Stimulated activated CD4-positive, alpha-beta T cell treated with anti-CD3 and anti-CD28 coated beads, Interleukin-12 subunit alpha, Interleukin-12 subunit beta, amount 100 ng/mL, for 24 hours (primary cell): ENCODE results near the gene RNU7-1.

Experiments used
- DNase-seq, 2 experiments: peaks; one replicate each; pipeline ENCODE4 v3.0.0-alpha.2; 2020; ENCODE audit warnings: low read depth in 2 of 2

Gene RNU7-1

DNA sequence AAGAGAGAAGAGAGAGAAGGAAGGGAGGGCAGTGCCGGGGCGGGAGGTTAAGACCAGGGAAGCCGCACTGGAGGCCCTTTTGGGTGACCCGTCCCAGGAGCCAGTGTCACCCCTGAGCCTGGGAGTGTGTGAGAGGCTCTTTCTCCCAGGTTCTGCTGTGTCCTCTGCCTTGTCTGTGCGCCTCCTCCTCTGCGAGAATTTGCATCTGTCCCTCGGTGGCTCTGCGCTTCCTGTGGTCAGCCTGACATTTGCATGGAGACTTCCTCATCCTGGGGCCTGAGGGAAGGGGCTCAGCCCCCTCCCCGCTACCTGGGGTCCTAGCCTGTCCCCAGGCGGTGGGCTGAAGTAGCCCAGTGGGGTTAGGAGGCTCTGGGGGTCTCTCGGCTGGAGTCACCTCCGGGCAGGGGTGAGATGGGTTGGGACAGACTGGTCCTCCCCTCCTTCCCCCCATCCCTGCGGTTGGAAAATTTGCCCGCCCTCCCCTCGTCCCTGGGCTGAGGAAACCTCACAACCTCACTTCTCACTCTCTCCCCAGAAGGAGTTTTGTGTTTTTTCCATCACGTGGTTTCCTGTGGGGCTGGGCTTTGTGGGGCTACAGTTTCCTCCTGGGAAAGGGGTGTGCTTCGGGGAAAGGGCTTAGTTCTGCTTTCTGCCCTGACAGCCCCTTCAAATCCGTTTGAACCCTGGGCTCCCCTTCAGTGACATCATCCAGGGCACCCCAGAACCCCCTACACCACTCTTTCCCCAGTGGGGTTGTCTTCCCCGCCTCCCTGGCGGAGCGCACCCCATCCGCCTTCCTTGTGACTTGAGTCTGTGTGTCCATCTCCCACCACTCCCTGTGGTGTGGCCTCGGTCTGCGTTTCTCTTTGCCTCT lies 10.1 kb downstream of the RNU7-1 start:
- peak; percentile 69 to 84 for DNase-seq

DNA sequence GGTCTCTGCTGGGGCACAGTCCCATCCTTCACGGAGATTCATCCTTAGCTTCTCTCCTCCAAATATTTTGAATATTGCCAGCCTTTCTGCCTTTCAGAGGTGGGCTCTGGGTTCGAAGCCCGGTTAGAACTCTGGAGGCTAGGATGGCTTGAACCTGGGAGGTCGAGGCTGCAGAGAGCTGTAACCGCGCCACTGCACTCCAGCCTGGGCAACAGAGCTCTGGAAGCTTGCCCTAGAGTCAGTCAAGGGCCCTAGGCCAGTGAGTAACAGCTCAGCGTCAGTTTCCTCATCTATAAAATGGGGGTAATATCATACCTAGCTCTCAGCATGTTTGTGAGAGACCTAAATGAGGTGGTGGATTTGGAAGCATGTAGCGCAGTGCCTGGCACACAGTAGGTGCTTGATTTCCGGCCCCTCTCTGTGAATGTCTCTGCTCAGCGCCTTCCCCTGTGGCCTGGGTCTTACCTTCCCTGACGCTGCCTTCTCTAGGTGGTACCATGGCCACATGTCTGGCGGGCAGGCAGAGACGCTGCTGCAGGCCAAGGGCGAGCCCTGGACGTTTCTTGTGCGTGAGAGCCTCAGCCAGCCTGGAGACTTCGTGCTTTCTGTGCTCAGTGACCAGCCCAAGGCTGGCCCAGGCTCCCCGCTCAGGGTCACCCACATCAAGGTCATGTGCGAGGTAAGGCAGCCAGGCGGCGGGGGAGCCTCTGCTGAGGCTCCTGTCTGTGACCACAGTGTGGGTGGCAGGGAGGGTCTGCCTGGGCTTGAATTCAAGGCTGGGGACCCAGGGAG lies 10.9 kb downstream of the RNU7-1 start:
- DNase-seq = no peak

DNA sequence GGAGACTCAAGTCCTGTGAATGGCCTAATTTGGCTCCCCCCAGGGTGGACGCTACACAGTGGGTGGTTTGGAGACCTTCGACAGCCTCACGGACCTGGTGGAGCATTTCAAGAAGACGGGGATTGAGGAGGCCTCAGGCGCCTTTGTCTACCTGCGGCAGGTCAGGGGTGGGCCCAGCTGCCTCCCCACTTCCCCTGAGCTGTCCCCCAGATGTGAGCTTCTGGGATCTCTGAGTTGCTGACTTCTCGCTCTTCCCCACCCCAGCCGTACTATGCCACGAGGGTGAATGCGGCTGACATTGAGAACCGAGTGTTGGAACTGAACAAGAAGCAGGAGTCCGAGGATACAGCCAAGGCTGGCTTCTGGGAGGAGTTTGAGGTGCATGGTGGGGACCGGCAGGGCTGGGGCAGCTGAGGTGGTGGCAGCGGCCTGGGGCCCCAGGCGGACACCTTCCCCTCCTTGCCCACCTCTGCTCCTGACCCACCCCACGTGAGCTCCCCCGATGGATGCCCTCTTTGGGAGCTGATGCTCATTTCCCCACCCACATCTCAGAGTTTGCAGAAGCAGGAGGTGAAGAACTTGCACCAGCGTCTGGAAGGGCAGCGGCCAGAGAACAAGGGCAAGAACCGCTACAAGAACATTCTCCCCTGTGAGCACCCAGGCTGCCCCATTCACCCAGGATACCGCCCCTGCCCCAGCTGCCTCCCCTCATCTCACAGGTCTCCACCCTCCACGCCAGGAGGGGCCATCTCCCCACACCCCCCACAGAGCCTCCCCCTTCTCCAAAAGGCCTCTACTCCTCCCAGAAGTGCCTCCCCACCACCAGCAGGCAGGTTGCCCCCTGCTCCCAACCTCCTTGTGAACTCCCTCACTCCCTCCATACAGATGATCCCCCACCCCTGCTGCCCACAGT lies 11.7 kb downstream of the RNU7-1 start:
- DNase-seq = no peak

DNA sequence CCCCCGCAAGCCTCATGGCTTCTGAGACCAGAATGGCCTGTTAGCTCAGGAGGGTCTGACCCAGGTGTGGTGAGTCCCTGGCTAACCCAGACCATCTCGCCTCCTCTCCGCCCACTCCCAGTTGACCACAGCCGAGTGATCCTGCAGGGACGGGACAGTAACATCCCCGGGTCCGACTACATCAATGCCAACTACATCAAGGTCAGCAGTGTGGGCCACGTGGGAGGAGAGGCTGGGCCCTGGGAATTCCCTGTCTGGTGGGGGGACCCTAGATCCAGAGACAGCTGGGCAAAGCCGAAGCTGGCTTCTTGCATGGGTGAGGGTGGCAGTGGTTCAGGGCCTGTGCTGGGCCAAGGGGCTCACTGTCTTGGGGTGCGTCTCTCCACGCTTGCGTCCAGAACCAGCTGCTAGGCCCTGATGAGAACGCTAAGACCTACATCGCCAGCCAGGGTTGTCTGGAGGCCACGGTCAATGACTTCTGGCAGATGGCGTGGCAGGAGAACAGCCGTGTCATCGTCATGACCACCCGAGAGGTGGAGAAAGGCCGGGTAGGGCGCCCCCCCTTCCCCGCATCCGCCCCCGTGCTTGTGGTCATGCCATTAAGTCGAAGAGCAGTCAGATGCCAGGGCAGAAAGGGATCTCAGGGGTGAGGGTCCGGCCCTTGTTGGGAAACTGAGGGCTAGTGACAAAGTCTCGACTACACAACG lies 12.6 kb downstream of the RNU7-1 start:
- no peak for DNase-seq

DNA sequence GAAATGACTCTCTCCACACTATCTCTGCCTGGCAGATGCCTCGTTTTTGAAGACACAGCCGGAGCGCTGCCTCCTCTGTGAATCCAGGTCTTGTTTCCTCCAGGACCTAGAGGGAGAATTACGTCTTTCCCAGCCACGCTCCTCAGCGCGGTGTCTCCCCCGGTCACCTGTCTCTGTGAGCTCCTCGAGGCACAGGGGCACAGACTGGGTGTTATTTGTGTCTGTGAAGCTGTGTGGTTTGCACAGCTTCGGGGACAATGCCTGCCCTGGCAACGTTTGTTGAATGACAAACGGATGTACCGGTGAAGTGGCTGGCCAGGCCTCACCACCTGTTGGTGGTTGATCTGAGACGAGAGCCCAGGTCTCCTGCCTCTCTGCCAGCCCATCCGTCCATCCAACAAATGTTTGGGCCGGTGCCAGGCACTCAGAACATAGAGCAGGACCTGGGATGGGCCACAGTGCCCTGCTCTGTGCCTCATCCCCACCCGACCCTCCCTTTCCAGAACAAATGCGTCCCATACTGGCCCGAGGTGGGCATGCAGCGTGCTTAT lies 13.6 kb downstream of the RNU7-1 start:
- no peak for DNase-seq

DNA sequence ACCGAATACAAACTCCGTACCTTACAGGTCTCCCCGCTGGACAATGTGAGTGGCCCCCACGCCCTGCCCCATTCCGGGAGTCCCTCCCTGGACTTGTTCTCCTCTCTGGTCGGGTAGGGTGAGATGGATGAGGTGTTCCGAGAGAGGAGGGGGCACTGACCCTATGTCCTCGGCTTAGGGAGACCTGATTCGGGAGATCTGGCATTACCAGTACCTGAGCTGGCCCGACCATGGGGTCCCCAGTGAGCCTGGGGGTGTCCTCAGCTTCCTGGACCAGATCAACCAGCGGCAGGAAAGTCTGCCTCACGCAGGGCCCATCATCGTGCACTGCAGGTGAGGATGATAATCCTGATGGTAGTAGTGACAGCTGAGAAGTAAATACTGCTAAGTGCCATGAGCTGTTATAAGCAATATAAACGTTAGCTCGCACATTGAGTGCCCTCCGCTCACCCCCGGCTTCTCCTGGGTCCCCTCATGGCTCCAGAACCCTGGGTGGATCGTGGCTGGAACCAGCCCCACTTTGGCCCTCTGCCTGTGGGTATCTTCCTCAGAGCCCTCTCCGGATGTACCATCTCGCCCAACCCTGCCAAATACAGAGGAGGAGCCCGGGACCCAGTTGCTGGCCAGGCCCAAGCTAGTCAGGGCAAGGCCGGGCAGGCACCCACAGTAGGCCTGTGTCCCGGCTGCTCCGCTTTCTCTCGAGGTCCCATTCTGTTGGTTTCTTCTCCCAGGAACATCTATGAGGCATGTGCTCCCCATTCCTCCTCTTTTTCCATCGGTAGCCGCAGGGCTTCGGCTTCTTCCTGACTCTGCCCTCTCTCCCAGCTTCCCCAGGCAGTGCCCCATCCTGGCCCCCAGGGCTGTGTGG lies 14.4 kb downstream of the RNU7-1 start:
- DNase-seq = no peak

DNA sequence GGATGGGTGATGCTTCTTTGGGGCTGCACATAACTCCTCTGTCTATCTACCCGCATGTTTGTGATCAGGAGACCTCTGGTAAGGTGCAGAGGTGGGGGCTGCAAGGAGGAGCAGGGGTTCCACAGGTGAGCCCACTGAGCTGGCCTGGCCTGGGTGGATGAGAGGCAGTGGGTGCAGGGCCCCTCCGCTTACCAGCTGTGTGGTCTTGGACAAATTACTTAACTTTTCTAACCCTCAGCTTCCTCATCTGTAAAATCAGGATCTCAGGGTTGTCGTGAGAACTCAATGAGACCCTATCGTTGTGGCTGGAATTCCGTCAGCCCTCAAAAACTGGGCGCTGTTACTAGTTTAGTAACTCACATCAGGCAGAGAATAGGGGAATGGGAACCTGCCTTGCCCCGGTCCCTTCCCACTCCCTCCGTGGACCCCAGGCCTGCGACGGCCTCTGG lies 15.0 kb downstream of the RNU7-1 start:
- DNase-seq = no peak

DNA sequence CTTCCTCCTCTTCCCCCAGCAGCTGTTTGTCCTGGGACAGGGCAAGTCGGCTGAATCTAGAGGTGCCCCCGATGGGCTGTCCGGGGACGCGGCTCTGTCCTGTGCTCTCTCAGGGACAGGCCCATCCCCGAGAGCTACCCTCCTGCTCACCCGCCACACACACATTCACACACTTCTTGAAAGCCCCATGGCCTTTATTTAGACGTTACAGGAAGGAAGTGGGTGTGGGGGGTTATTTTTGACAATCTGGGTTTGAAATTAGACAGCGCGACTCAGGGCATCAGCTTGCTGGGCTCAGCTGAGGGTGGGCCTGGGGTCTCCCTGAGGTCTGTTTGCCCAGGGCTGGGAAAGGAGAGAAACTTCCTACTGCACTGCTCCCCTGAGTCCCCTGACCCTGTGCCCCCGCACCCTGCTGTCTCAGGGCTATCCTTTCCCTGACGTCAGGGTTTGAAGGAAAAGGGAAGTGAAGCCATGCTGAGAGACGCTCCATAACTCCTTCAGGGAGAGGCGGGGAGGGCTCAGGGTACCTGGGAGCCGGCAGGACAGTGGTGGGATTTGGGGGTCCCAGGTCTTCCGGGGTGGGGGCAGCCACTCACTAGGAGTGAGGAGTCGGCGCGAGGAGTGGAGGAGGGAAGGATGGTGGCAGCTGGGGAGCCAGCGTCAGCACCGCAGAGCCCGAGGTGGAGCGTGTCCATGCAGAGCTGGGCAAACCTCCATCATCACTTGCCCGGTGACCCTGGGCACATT lies 15.6 kb downstream of the RNU7-1 start:
- no peak for DNase-seq

DNA sequence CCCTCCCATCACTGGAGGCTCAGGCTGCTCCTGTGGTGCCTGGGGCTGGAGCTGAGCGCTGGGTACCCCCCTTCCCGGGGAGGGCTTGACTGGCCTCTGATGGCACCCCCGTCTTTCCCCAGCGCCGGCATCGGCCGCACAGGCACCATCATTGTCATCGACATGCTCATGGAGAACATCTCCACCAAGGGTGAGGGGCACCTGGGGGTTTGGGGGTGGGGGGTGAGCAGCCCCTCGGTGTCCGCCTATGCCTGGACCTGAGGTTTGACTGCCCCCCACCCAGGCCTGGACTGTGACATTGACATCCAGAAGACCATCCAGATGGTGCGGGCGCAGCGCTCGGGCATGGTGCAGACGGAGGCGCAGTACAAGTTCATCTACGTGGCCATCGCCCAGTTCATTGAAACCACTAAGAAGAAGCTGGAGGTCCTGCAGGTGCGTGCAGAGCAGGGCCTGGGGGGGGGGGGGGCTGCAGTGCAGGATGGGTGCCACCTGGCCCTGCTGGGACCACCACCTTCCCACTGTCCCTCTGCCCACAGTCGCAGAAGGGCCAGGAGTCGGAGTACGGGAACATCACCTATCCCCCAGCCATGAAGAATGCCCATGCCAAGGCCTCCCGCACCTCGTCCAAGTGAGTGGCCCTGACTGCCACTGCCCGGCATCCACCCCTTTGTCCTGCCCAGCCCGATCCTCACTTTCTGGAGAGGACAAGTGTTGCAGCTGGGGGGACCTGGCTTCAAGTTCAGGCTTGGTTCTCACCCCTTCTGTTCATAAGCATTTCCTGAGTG lies 16.4 kb downstream of the RNU7-1 start:
- DNase-seq = no peak

DNA sequence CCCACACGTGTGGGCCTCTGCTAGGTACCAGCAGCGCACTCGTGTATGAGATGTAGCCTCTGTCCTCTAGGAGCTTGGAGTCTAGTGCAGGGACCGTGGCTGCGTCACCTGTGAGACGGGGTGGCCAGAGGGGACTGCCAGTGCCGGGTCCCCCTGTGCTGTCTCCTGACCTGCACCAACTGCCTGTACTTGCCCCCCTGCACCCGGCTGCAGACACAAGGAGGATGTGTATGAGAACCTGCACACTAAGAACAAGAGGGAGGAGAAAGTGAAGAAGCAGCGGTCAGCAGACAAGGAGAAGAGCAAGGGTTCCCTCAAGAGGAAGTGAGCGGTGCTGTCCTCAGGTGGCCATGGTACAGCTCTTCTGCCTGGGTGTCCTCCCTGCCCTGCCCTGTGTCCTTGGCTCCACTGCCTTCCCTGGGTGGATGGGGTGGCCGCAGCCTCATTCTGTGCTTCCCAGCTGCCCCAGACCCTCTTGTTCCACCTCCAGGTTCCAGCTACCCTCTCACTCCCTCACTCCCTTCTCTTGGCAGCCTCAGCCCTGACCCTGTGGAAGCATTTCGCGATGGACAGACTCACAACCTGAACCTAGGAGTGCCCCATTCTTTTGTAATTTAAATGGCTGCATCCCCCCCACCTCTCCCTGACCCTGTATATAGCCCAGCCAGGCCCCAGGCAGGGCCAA lies 17.1 kb downstream of the RNU7-1 start:
- DNase-seq = no peak

DNA sequence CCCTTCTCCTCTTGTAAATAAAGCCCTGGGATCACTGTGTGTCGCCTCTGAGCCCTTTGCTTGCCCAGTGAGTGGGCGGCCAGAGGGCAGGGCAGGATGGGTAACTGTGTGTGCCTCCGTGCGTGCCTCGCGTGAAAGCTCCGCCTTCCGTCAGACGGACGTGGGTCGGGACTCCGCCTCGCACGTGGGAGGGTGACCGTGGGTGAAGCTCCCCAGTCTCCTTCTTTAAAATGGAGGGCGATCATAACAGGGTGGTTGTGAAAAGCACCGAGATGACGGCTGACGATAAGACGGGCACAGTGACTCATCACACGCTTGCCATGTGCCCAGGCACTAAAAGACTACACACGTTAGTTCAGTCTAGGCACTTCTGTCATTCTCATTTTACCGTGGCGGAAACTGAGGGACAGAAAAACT lies 17.7 kb downstream of the RNU7-1 start:
- DNase-seq = peak; percentile 86 to 94

DNA sequence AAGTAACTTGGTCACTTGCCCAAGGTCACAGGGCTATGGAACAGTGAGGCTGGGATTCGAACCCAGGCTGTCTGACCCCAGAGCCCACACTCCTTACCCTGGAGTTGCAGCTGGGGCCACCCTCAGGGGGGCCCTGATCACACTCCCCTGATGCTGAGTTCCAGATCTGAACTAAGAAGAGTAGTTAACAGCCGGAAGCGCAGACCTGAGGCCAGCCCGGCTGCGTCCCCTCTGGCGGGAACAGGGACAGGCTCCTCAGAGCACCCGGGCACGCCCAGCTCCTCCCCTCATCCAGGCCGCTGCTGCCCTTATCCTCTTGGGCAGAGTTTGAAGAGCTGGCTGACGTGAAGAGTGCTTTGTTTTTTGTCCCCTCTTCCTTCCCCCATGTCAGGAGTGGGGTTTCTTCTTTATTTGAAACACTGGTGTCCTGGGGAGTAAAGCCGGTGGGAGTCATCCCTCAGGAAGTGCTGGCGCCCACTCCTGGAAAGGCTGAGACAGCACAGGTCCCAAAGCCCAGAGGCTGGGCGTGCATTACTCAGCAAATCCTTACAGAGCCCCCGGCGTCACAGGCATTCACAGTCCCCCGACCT lies 18.2 kb downstream of the RNU7-1 start:
- no peak for DNase-seq

DNA sequence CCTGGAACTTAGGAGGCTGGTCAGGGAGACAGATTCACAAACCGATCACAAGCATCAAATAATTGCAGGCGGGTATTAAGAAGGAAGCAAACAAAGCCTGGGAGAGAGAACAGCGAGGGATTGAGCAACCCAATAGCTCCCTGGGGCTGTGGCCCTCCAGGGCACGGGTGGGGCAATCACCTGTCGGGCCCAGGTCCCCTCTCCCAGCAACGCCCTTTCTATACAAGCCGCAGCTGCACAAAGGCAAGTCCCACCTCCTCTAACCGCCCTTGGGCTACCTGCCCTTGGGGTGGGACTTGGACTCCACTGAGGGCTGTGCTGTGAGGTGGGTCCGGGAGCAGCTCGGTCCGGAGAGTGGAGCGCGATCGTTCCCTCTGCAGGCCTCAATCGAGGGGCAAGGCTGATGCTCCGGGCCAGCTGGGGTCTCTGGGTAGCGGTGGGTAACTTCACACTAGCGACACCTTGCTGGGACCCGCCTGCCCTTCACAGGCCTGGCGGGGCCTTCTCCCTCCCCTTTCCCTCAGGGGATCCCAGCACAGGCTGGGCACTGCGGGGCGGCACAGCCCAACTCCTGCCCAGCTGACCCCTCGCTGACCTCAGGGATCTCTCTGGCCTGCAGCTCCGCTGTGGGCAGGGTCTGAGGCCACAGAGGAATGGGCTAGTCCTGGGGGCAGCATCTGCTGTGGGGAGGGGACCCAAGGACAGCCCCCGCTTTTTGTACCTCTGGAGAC lies 18.8 kb downstream of the RNU7-1 start:
- no peak for DNase-seq

DNA sequence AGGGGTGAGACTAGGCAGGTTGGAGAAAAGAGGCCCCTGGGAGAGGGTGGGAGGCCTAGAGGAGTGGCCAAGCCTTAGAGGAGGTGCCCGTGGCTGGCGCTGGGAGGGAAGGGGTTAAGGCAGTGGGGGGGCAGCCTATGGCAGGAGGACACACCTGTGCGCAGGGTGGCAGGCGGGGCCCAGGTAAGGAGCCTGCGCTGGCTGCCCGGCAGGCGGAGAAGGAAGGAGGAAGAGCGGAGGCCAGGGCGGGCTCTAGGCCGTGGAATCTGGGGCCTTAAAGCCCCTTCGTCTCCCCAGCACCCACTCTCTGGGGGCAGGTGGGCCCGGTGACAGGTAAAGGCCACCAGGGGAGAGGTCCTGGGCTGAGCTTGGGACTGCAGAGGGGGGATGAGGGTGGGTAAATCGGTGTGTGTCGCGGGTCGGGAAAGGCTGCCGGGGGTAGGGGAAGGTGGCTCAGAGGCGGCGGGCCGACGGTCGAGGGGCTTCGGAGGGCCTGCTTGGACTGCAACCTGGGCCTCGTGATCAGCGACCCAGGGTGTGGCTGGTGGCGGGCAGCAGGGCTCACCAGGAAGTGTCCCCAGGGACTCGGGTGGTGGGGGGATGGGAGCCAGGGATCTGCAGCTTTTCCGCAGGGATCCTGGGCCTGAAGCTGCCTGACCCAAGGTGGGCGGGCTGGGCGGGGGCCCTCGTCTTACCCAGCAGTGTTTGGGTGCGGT lies 19.6 kb downstream of the RNU7-1 start:
- no peak for DNase-seq

DNA sequence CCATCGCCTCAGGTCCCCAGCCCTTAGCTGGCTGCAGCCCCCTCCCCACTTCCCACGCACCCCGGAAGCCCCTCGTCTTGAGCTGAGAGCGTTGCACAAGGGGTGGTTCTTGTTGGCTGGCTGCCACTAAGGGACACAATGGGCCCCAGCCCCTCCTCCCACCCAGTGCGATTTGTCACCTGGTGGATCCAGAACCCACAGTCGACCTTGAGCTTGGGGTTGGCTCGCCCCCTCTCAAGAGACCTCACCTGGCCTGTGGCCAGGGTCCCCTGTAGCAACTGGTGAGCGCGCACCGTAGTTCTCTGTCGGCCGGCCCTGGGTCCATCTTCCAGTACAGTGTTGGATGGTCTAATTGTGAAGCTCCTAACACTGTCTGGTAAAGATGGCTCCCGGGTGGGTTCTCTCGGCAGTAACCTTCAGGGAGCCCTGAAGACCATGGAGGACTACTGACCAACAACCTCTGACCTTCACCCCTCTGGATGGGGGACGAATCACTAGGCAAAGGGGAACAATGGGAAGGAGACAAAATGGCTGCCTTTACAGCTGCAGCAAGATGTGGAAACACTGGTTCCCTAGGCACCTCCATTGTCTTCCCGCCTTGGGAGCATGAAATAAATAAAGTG lies 20.3 kb downstream of the RNU7-1 start:
- DNase-seq = no peak

DNA sequence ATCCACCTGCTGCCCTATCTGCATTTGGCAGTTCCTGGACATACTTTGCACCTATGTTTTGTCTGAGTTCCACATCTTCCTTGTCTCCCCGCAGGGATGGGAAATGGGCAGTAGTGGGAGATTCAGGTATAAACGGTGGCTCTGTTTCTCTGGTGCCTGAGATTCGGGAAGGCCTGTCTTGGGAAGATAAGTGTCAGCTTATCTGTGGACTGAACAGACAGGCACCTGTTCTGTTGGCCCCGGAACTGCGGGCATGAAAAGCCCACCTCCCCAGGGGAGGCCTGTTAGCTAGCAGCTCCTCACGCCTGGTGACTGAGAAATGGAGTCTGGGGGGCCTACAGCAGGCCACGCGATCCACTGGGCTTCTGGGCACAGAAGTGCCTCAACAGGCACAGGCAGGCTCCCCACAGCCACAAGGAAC lies 21.0 kb downstream of the RNU7-1 start:
- no peak for DNase-seq
